Measurements from ENCODE around the gene EDDM13.
"Not testable (repeated sequence)": the region's sequence is repeated elsewhere in the genome, so short reads cannot be mapped to it uniquely, and the experiment has no call there.

The EDDM13 gene

DNA sequence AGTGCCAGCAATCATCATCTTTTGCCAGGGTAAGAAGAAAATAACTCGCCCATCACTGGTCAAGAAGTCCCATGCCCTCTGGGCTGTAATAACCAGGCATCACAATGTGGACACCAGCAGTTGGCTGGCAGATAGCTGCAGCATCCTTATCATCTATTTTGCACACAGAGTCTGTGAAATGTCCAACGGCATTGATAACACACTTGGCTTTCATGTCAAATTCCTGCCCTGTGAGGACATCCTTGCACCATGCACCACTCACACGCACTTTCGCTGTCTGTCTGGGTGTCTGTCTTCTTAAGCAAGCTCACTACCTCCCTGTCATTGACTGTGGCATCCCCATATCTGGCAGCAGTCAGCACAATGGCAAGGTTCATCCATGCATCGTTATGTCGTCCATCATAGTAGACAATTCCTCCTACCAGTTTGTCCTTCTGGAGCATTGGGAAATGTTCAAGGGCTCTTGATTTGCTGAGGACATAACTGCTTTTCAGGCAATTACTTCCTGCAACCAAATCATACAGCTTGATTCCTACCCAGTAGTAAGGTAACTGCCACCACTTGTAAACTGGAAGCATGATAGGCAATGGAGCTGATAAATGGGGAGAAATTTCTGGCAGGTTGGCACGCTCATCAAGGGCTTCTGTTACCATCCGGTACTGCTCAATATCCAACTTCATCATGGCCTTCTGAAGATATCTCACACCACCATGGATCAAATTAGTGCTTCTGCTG, 48.9 kb downstream of the EDDM13 start:
- no peak for DNase-seq (ENCODE audit: low read depth)

DNA sequence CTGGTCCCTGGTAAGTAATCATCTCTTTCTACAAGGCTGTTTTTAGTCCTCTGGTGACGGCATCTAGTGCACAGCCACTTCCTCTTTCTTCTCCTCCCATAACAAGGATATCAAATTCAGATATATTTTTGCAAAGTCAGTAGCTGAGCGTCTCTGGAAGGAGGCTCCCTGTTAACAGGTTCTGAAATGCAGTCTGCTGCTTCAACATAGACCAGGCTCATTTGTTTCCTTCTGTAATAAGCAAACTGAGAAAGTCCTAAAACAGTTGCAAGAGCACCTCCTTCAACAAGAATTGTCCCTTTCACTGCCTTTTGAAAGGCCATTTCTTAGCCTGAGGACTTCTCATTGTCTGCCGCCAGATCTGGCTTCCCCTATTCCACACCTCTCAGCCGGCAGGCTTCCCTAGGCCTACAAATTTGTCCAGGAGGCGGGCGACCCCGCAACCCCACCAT, 49.5 kb downstream of the EDDM13 start:
- no peak for DNase-seq (ENCODE audit: low read depth)

DNA sequence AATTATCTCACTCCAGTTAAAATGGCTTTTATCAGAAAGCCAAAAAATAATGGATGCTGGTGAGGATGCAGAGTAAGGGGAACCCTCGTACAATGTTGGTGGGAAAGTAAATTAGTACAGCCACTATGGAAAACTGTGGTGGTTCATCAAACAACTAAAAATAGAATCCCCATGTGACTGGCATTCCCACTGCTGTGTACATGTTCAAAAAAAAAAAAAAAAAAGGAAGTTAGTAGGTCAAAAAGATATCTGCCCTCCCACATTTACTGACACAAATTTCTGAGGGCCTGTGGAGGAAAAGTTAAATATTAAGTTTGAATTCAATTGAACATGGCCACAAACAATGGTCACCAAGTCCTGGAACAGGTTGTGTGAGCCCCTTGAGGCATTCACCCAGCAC, 51.9 kb downstream of the EDDM13 start:
- DNase-seq (ENCODE audit: low read depth): no peak

DNA sequence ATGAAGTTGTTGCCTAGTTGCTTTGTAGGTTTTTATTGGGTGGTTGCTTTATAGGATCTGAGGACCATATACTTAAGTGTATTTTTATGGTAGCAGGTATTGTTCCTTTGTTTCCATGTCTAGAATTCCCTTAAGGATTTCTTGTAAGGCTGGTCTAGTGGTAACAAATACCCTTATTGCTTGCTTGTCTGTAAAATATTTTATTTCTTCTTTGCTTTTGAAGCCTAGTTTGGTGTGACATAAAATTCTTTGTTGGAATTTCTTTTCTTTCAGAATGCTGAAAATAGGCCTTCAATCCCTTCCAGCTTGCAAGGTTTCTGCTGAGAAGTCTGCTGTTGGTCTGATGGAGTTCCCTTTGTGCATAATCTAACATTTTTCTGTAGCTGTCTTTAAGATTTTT, 60.1 kb downstream of the EDDM13 start:
- no peak for DNase-seq (ENCODE audit: low read depth)

DNA sequence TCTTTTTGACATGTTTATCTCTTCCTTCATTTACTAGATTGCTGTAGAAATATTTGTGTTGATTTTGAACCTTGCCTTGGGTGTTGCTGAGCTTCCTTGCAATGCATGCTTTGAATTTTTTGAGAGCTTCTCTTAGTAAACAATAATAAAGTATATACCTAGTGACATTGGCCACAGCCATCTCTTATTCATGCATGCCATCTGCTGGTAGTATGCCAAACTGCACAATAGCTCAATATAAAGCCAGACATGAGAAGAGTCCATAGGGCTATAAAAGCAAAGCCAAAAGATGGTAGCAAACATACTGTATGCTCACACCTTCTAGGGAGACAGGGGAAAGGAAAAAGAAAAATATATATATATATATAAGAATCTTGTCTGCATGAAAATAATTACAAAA, 61.0 kb downstream of the EDDM13 start:
- no peak for DNase-seq (ENCODE audit: low read depth)

DNA sequence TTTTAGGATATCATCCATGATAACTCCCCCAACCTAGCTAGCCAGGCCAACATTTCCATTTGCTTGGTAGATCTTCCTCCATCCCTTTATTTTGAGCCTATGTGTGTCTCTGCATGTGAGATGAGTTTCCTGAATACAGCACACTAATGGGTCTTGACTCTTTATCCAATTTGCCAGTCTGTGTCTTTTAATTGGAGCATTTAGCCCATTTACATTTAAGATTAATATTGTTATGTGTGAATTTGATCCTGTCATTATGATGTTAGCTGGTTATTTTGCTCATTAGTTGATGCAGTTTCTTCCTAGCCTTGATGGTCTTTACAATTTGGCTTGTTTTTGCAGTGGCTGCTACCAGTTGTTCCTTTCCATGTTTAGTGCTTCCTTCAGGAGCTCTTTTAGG, 62.8 kb downstream of the EDDM13 start:
- DNase-seq (ENCODE audit: low read depth): not testable (repeated sequence)

DNA sequence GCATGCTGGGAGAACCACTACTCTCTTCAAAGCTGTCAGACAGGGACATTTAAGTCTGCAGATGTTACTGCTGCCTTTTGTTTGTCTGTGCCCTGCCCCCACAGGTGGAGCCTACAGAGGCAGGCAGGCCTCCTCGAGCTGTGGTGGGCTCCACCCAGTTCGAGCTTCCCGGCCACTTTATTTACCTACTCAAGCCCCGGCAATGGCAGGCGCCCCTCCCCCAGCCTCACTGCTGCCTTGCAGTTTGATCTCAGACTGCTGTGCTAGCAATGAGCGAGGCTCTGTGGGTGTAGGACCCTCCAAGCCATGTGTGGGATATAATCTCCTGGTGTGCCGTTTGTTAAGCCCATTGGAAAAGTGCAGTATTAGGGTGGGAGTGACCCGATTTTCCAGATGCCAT, 64.5 kb downstream of the EDDM13 start:
- not testable (repeated sequence) for DNase-seq (ENCODE audit: low read depth)

DNA sequence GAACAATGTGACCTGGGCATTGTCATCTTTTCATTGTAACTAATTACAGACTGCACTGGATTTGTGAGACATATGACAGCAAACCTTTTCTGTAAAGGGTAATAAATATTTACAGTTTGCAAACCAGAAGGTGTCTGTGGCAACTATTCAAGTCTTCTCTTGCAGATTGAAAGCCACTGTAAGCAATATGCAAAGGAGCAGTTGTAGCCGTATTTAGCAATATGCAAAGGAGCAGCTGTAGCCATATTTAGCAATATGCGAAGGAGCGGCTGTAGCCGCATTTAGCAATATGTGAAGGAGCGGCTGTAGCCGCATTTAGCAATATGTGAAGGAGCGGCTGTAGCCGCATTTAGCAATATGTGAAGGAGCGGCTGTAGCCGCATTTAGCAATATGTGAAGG, 66.5 kb downstream of the EDDM13 start:
- not testable (repeated sequence) for DNase-seq (ENCODE audit: low read depth)

DNA sequence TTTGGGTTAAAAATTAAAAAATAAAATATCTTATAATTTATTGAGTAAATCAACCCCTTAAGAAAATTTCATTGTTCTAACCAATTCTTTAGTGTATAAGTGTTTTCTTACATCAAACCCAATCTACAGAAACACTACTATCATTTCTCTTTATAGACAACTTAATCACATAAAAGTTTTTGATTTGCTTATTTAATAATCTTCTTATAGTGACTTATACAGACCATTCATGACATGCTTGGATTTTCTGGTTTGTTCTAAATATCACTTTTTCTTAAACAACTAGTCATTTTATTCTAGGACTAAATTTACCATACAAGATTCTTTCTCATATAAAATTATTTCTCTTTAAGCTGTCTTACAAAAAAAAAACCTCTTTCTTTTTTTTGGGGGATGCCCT, 69.4 kb downstream of the EDDM13 start:
- no peak for DNase-seq (ENCODE audit: low read depth)

DNA sequence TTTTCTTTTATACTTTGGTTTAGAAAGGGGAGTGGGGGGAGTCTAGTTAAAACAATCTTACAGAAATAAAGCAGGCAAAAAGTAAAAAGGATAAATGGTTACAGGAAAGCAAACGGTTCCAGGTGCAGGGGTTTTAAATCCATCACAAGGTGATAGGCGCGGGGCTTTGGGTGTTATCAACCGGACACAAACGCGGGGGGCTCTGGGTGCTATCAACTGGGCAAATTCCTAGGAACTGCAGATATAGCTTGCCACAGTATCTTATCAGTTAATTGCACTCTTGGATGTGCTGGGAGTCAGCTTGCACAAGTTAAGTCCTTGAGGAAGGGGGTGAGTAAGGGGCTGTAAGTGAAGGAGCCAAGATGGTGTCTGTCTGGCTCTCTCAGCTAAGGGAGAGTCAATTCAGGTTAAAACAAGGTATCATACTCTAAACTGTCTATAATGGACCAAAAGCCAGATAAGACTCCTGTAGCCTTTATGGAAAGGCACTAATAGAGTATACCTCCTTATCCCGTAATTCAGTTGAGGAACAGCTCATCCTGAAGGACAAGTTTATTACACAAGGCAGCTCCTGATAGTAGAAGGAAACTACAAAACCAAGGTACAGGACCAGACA, 74.7 kb downstream of the EDDM13 start:
- no peak for DNase-seq (ENCODE audit: low read depth)

DNA sequence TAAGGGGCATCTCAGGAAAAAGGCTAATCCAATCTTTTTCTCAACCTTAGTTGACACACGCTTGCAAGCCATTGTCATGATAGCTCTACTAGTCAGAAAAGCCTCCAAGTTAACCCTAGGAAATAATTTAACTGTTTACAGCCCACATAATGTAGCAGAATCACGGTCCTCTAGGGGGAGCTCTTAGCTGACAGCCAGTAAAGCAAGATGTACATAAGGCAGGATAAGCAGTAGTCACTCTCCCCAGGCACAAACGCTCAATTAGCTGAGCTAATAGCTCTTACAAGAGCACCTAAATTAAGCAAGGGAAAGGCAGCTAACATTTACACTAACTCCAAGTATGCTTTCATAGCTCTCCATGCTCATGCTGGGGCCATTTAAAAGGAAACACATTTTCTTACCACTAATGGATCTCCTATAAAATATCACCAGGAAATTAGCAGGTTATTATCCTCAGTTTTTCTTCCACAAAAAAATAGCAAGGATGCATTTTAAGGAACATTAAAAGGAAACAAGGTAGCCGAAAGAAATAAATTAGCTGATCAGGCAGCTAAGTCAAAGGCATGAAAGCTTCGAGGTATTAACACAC, 75.8 kb downstream of the EDDM13 start:
- no peak for DNase-seq (ENCODE audit: low read depth)

DNA sequence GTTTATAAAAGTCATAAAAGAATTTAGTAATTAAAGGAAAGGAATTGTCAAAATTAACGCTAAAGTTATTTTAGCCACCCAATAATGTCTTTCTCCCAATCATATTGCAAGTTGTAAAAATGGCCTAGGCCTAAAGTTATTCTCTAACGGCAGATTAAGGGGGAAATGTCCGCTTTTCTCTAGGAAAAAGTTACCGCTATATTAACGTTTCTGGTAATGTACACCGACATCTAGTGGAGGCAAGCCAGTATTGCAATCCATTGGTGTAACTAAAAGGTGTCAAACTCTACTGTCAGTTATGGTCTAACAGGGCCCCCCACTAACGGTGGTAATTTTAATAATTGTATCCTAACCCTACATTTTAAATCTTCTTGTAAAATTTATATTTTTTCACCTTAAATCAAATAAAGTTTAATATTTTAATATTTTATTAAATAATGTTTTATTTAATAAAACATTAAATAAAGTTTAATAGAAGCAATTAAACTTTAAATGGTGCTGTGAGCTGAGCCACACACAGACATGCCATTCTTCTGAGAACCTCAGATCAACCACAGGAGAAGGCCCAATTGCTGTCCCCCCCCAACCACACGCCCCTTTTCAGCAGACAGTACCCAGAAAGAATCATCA, 78.0 kb downstream of the EDDM13 start:
- no peak for DNase-seq (ENCODE audit: low read depth)

DNA sequence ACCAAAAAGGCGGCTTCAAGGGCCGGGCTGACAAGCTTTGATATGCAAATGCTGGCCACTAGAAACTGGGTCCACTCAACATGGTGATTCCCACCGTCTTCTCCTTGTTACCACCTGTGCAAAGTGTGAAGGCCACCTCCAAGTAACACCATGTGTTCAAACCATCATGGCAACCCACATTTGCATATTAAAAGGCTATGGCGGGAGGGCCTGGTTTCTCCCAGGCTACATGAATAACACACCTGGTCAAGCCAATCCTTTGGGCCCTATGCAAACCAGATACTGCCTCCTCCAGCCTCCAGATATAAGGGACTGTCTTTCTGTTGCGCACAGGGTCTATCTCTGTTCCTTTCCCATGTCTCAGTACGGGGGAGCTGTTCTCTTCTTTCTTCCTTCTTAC, 78.7 kb downstream of the EDDM13 start:
- no peak for DNase-seq (ENCODE audit: low read depth)

DNA sequence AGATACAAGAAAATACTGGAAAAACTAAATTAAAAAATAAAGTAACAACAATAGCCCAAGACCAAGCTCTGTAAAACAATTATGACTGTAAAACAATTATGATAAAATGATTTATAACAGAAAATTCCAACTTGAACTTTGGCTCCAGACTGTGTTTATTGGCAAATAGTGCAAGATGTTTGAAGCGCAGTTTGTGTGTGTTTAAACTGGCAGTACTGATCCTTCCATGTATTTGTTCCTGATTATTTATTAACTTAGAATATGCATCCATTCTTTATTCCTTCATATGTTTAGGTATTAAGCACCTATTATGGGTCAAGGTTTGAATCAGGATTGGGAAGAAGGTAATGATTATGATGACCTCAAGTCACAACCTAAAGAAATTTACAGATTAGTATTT, 83.0 kb downstream of the EDDM13 start:
- DNase-seq (ENCODE audit: low read depth): no peak

DNA sequence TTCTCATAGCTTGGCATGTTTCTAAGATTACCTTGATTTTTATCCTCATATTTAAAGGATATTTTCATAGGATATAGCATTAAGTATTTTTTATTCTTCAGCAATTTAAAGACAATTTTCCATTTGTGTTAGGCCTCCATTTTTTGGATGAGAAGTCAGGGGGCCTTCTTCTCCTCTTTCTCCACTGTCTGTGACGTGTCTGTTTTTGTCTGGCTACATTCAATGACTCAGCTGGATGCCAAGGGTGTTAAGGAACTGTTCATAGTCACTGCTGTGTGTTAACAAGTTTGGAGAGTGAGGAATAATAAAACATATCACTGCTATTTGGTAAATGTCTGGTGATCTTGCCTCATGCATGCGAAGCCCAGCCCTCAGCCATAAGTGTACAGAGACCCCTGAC, 84.4 kb downstream of the EDDM13 start:
- DNase-seq (ENCODE audit: low read depth): no peak

Data from stimulated activated CD8-positive, alpha-beta memory T cell treated with anti-CD3 and anti-CD28 coated beads, Interleukin-15, amount 100 ng/mL, for 24 hours (primary cell).